Dendritic cell treated with granulocyte-macrophage colony-stimulating factor and Interleukin-4, amounts not matched to agents 40 ng/mL and 50 ng/mL, for 4 days (primary cell): ENCODE data around the gene OR4F17.
"Not testable (repeated sequence)": the region's sequence is repeated elsewhere in the genome, so short reads cannot be mapped to it uniquely, and the experiment has no call there.

Experiments used
- H3K27ac Mint-ChIP-seq: one replicate; pipeline ENCODE4 v1.8.0; 2022; ENCODE audit warnings: mild to moderate bottlenecking, mixed read lengths
- H3K27me3 Mint-ChIP-seq: one replicate; pipeline ENCODE4 v1.8.0; 2022; ENCODE audit warnings: mild to moderate bottlenecking, mixed read lengths
- H3K36me3 Mint-ChIP-seq: one replicate; pipeline ENCODE4 v1.8.0; 2022; ENCODE audit warnings: low read depth, mixed read lengths
- H3K4me1 Mint-ChIP-seq: one replicate; pipeline ENCODE4 v1.8.0; 2022; ENCODE audit warnings: low read depth, mixed read lengths
- H3K4me3 Mint-ChIP-seq: one replicate; pipeline ENCODE4 v1.8.0; 2022; ENCODE audit warnings: mild to moderate bottlenecking, moderate library complexity, mixed read lengths
- H3K9me3 Mint-ChIP-seq: one replicate; pipeline ENCODE4 v1.8.0; 2022; ENCODE audit warnings: mixed read lengths
- intact Hi-C: fragments of 100-400 bp; cut with micrococcal nuclease; formaldehyde crosslinking; loops from one replicate; pipeline ENCODE4 v1.15.0; 2022

OR4F17 gene, protein sequence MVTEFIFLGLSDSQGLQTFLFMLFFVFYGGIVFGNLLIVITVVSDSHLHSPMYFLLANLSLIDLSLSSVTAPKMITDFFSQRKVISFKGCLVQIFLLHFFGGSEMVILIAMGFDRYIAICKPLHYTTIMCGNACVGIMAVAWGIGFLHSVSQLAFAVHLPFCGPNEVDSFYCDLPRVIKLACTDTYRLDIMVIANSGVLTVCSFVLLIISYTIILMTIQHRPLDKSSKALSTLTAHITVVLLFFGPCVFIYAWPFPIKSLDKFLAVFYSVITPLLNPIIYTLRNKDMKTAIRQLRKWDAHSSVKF

DNA sequence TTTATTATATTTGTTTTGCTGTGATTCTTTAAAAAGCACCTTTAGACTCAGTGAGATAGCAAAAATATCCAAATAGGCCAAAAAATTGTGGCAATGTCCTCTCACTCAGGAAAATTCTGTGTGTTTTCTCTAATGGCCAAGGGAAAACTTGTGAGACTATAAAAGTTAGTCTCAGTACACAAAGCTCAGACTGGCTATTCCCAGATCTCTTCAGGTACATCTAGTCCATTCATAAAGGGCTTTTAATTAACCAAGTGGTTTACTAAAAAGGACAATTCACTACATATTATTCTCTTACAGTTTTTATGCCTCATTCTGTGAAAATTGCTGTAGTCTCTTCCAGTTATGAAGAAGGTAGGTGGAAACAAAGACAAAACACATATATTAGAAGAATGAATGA is at the start of gene OR4F17:
Gene OR4F17, plus strand, starts transcription at position 301 of the 400 bp plus-strand sequence. CDS start 3,575 bp downstream, outside the sequence.
- H3K4me3 Mint-ChIP-seq, intact Hi-C loops, H3K27ac Mint-ChIP-seq, H3K9me3 Mint-ChIP-seq, H3K4me1 Mint-ChIP-seq, H3K27me3 Mint-ChIP-seq, H3K36me3 Mint-ChIP-seq: not testable (repeated sequence)

DNA sequence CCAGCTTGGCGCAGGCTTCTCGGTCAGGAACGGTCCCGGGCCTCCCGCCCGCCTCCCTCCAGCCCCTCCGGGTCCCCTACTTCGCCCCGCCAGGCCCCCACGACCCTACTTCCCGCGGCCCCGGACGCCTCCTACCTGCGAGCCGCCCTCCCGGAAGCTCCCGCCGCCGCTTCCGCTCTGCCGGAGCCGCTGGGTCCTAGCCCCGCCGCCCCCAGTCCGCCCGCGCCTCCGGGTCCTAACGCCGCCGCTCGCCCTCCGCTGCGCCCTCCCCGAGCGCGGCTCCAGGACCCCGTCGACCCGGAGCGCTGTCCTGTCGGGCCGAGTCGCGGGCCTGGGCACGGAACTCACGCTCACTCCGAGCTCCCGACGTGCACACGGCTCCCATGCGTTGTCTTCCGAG is 36.1 kb upstream of the OR4F17 start:
- H3K9me3 Mint-ChIP-seq, intact Hi-C loops, H3K27me3 Mint-ChIP-seq, H3K36me3 Mint-ChIP-seq, H3K27ac Mint-ChIP-seq, H3K4me1 Mint-ChIP-seq, H3K4me3 Mint-ChIP-seq: not testable (repeated sequence)

DNA sequence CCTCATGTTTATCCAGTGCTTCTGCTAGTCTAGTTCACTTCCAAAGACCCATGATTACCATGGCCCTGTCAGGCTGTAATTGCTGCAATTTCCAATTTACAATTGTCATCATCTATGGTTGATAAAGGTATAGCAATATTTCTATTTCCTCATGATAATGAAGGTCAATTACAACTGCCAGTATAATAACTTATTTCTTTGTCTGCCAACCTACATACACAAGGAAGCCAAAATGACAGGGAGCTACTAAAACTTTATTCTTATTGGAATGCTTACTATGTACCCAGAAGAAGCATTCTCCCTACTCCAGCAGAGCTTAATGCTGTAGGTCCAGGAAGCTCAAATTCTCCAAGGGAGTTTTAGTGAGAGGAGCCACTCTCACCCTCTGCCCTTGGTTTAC is 24.0 kb upstream of the OR4F17 start:
- H3K9me3 Mint-ChIP-seq, intact Hi-C loops, H3K4me1 Mint-ChIP-seq, H3K36me3 Mint-ChIP-seq, H3K27me3 Mint-ChIP-seq, H3K4me3 Mint-ChIP-seq, H3K27ac Mint-ChIP-seq: not testable (repeated sequence)

DNA sequence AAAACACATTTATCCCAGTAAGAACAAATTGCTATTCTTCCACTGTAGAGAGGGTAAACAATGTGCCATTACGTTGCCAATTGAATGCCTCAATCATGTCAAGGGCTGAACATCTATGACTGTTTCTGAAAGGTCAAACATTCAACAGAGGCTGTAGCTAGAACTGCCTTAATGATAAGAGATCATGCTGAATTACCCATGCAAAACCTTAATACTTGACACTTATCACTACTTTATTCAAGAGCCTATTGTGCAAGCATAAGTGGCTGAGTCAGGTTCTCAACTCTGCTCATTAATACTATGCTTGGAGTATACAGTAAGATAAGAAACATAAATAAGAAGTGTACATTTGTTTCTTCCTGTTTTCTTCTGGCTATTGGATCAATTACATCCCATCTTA is 23.3 kb upstream of the OR4F17 start:
- H3K27ac Mint-ChIP-seq, H3K36me3 Mint-ChIP-seq, H3K4me1 Mint-ChIP-seq, H3K4me3 Mint-ChIP-seq, intact Hi-C loops, H3K9me3 Mint-ChIP-seq, H3K27me3 Mint-ChIP-seq: not testable (repeated sequence)

DNA sequence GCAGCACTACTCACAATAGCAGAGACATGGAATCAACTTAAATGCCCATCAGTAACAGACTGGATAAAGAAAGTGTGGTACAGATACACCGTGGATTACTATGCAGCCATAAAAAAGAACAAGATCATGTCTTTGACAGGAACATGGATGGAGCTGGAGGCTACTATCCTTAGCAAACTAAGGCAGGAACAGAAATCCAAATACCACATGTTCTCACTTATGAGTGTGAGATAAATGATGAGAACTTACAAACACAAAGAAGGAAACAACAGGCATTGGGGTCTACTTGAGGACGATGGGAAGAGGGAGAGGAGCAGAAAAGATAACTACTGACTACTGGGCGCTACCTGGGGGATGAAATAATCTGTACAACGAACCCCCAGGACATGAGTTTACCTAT is 16.2 kb upstream of the OR4F17 start:
- H3K36me3 Mint-ChIP-seq, H3K4me1 Mint-ChIP-seq, H3K4me3 Mint-ChIP-seq, intact Hi-C loops, H3K27me3 Mint-ChIP-seq, H3K27ac Mint-ChIP-seq, H3K9me3 Mint-ChIP-seq: not testable (repeated sequence)

DNA sequence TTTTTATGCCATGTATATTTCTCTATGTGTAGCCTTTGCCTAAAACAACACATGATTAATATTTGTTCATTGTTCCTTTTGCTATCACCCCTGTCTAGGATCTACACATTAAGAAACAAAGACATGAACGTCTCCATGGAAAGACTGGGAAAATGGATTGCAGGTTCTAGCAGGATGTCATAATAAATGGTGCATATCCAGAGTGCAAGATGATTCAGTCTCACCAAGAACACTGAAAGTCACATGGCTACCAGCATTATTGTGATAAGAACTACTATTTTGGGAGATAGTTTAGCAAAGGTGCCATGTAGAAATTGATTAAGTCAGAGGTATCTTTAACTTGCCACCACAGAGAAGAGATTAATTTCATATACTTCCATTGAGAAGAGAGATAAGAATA is 12.1 kb upstream of the OR4F17 start:
- intact Hi-C loops, H3K36me3 Mint-ChIP-seq, H3K27me3 Mint-ChIP-seq, H3K9me3 Mint-ChIP-seq, H3K4me1 Mint-ChIP-seq, H3K4me3 Mint-ChIP-seq, H3K27ac Mint-ChIP-seq: not testable (repeated sequence)

DNA sequence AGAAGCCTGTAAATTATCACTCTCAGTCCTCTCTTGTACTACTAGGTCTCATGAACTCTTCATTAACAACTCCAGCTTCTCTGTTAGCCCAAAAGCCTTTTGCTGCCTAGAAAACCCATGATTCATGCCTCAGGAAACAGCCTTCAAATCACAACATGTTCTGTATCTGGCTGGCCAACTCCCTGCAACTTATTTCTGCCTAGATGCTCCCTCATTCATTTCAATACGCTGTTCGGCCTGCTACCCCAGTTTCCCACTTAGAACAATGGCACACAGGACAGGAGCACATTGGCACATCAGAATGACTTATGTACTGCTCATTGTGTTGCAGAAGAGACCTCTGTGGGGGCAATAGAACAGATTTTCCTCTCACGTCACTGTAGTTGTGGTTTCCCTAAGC is 9.3 kb upstream of the OR4F17 start:
- H3K27me3 Mint-ChIP-seq, H3K4me3 Mint-ChIP-seq, H3K4me1 Mint-ChIP-seq, H3K36me3 Mint-ChIP-seq, intact Hi-C loops, H3K9me3 Mint-ChIP-seq, H3K27ac Mint-ChIP-seq: not testable (repeated sequence)

DNA sequence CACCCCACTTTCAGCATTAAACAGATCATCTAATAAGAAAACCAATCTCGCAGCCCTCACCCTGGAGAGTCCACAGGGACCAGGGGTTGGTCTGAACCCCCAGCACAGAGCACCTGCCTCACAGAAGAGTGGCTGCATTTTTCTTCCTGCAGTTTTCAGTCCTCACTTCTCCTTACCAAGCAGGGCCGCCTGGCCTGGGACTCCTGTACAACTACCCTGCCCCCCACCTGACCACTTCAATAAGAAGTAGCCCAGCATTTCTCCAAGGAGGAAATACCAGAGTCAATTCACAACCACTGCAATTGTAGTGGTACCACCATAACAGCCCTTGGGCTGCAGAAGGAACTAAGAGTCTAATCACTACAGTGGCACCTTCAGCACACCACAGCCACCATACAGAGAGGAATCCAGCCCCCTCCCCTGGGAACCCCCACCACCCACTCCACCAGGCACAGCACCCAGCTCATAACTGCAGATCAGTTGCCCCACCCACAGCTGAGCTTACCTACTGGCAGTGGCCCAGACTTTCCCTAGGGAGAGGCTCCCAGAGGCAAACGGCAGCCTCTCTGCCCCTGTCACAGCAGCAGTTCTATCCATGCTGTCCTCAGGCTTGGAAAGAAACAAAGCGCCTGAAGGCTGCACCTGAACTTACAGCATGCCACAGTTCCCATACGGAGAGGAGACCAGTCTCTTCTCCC is 13.7 kb downstream of the OR4F17 start:
- H3K9me3 Mint-ChIP-seq, H3K27ac Mint-ChIP-seq, intact Hi-C loops, H3K4me1 Mint-ChIP-seq, H3K36me3 Mint-ChIP-seq, H3K27me3 Mint-ChIP-seq, H3K4me3 Mint-ChIP-seq: not testable (repeated sequence)
